ENCODE data around the gene HDLBP.

DNA sequence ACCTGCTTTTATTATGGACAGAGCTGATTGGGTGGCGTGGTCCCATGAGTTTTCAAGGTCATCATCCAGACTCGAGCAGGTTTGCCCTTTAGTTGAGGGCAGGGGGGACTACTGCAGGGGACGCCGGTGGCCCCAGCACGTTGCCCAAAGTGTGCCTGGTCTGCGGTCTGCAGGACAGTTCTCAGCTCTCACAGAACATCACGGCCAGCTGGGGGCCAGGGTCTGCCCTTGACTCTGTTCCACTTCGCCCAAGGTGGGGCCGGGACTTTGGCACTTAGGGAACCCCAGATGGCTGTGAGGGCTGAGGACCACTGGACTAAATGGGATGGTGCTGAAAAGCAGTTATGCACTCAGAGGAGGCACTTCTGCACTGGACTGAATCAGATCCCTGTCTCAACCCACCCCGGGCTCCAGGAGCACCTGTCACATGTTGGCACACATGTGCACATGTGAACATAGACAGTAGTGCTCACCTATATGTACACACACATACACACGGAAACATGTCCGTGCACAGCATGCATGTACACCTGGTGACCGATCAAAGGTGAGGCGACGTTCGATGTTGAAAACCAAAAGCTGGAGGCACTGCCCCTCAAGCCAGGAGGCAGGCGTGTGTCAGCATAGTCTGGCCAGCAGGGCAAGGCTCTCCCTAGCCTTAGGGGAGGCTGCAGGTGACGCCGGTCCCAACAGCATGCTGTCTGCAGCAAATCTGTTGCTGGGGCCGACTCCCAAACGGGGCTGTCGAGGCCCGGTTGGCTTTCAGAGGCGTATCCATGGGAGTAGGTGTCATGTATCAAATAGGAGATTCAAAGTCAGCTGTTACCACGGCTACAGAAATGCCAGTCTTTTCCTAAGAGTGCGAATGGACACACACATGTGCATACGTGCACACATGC, 116.8 kb downstream of the HDLBP start:
- TF ChIP-seq POLR2A (IDR thresholded peaks at IDR 0.05; ENCODE audit: low read depth, low read length) (no peak), RFX5 (IDR thresholded peaks at IDR 0.05; ENCODE audit: low read depth, low read length) (no peak), RAD21 (IDR thresholded peaks at IDR 0.05; ENCODE audit: low read length) (no peak), RCOR1 (IDR thresholded peaks at IDR 0.05; ENCODE audit: insufficient replicate concordance, low read length) (no peak), SMC3 (IDR thresholded peaks at IDR 0.05; ENCODE audit: low read depth, low read length) (no peak), CEBPB (IDR thresholded peaks at IDR 0.05; ENCODE audit: low read depth, low read length) (no peak), MAFK (IDR thresholded peaks at IDR 0.05; ENCODE audit: low read depth, low read length) (no peak), NFE2L2 (IDR thresholded peaks at IDR 0.05; ENCODE audit: low read depth, low read length) (no peak), BHLHE40 (IDR thresholded peaks at IDR 0.05; ENCODE audit: low read depth, low read length) (no peak), MXI1 (IDR thresholded peaks at IDR 0.05; ENCODE audit: borderline replicate concordance, low read depth, low read length) (no peak)
- TF ChIP-seq, protein P1, sequence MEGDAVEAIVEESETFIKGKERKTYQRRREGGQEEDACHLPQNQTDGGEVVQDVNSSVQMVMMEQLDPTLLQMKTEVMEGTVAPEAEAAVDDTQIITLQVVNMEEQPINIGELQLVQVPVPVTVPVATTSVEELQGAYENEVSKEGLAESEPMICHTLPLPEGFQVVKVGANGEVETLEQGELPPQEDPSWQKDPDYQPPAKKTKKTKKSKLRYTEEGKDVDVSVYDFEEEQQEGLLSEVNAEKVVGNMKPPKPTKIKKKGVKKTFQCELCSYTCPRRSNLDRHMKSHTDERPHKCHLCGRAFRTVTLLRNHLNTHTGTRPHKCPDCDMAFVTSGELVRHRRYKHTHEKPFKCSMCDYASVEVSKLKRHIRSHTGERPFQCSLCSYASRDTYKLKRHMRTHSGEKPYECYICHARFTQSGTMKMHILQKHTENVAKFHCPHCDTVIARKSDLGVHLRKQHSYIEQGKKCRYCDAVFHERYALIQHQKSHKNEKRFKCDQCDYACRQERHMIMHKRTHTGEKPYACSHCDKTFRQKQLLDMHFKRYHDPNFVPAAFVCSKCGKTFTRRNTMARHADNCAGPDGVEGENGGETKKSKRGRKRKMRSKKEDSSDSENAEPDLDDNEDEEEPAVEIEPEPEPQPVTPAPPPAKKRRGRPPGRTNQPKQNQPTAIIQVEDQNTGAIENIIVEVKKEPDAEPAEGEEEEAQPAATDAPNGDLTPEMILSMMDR (conservative IDR thresholded peaks at IDR 0.05; ENCODE audit: low read depth, low read length) = no peak
- TF ChIP-seq, protein P2, sequence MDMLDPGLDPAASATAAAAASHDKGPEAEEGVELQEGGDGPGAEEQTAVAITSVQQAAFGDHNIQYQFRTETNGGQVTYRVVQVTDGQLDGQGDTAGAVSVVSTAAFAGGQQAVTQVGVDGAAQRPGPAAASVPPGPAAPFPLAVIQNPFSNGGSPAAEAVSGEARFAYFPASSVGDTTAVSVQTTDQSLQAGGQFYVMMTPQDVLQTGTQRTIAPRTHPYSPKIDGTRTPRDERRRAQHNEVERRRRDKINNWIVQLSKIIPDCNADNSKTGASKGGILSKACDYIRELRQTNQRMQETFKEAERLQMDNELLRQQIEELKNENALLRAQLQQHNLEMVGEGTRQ (IDR thresholded peaks at IDR 0.05; ENCODE audit: low read depth, low read length) = no peak
